Nephron progenitor cell (in vitro differentiated cells): ENCODE results near the gene EPC2.
A peak's percentile ranks its signal among the peaks of the same experiment; 100 is the strongest.

Experiments used
- DNase-seq: peaks from one replicate; pipeline ENCODE4 v3.0.0; 2021
- H3K27ac Mint-ChIP-seq: 2 replicates; pipeline ENCODE4 v1.8.0; 2021; ENCODE audit warnings: mild to moderate bottlenecking, moderate library complexity, mixed read lengths
- H3K27me3 Mint-ChIP-seq: 2 replicates; pipeline ENCODE4 v1.8.0; 2021; ENCODE audit warnings: mild to moderate bottlenecking, low read depth, mixed read lengths; ENCODE audit not compliant: poor library complexity
- H3K36me3 Mint-ChIP-seq: 2 replicates; pipeline ENCODE4 v1.8.0; 2021; ENCODE audit warnings: low read depth, mixed read lengths
- H3K4me1 Mint-ChIP-seq: 2 replicates; pipeline ENCODE4 v1.8.0; 2021; ENCODE audit warnings: mixed read lengths
- H3K4me3 Mint-ChIP-seq: 2 replicates; pipeline ENCODE4 v1.8.0; 2021; ENCODE audit warnings: mild to moderate bottlenecking, moderate library complexity, mixed read lengths
- H3K9me3 Mint-ChIP-seq: 2 replicates; pipeline ENCODE4 v1.8.0; 2021; ENCODE audit warnings: mild to moderate bottlenecking, moderate library complexity, mixed read lengths
- TF ChIP-seq, protein P1 (sequence below): fragments of 200-600 bp; sonication (generic); IDR thresholded peaks from 2 replicates; pipeline ENCODE4 v1.5.0; 2021; ENCODE audit warnings: antibody characterized with exemption

Gene EPC2

GRCh38 chr2:148725564-148725963, 81.0 kb downstream of the EPC2 start:
- TF ChIP-seq, protein P1, sequence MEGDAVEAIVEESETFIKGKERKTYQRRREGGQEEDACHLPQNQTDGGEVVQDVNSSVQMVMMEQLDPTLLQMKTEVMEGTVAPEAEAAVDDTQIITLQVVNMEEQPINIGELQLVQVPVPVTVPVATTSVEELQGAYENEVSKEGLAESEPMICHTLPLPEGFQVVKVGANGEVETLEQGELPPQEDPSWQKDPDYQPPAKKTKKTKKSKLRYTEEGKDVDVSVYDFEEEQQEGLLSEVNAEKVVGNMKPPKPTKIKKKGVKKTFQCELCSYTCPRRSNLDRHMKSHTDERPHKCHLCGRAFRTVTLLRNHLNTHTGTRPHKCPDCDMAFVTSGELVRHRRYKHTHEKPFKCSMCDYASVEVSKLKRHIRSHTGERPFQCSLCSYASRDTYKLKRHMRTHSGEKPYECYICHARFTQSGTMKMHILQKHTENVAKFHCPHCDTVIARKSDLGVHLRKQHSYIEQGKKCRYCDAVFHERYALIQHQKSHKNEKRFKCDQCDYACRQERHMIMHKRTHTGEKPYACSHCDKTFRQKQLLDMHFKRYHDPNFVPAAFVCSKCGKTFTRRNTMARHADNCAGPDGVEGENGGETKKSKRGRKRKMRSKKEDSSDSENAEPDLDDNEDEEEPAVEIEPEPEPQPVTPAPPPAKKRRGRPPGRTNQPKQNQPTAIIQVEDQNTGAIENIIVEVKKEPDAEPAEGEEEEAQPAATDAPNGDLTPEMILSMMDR: no peak
- H3K4me1 Mint-ChIP-seq: peaks cover 17% of the 10 kb centered on the region
- peaks cover 59% of the 10 kb centered on the region for H3K36me3 Mint-ChIP-seq
- no peak overlapping the region for H3K4me3 Mint-ChIP-seq
- peaks cover 27% of the 10 kb centered on the region for H3K9me3 Mint-ChIP-seq
- H3K27me3 Mint-ChIP-seq: no peaks in the 10 kb centered on the region
- DNase-seq: no peak
- no peak overlapping the region for H3K27ac Mint-ChIP-seq

DNA sequence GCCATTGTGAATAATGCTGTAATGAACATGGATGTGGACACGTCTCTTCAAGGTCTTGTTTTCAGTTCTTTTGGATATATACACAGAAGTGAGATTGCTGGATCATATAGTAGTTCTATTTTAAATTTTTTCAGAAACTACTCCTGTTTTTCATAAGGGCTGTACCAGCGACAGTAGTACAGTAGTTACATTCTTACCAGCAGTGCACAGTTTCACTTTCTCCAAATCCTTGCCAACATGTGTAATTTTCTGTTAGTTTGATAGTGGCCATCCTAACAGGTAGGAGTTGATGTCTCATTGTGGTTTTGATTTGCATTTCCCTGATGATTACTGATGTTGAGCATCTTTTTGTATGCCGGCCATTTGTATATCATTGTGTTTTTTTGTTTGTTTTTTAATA, 81.7 kb downstream of the EPC2 start:
- DNase-seq: no peak
- TF ChIP-seq, protein P1: no peak
- Mint-ChIP-seq H3K9me3 (peaks cover 27% of the 10 kb centered on the region), H3K4me3 (no peak overlapping the region), H3K27ac (no peak overlapping the region), H3K4me1 (peaks cover 15% of the 10 kb centered on the region), H3K36me3 (peaks cover 53% of the 10 kb centered on the region), H3K27me3 (no peaks in the 10 kb centered on the region)

DNA sequence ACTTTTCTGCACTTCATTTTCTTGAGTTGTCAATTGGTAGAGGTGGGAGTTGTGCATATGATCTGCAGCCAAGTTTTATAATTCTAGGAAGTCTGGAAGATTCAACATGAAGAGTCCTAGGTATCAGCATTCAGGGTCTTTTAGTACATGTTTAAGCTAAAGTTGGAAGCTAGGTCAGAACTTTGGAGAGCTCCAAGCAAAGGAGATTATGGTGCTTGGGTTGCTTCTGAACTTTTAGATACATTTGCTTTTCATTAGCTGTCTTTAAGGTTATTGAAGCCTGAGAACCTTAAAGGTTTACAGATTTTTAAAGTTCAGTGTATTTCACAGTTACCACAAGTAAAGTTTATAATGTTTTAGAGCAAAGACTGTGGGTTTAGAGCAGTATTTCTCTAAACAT, 85.5 kb downstream of the EPC2 start:
- H3K4me3 Mint-ChIP-seq: no peak overlapping the region
- no peaks in the 10 kb centered on the region for H3K27me3 Mint-ChIP-seq
- no peak for DNase-seq
- no peaks in the 10 kb centered on the region for H3K4me1 Mint-ChIP-seq
- TF ChIP-seq, protein P1: no peak
- H3K36me3 Mint-ChIP-seq: peaks cover 34% of the 10 kb centered on the region
- H3K27ac Mint-ChIP-seq: no peak overlapping the region
- H3K9me3 Mint-ChIP-seq: peaks cover 27% of the 10 kb centered on the region

GRCh38 chr2:148737742-148738141, 93.2 kb downstream of the EPC2 start:
- no peaks in the 10 kb centered on the region for H3K9me3 Mint-ChIP-seq
- no peaks in the 10 kb centered on the region for H3K27me3 Mint-ChIP-seq
- H3K36me3 Mint-ChIP-seq: no peaks in the 10 kb centered on the region
- H3K4me3 Mint-ChIP-seq: no peak overlapping the region
- DNase-seq: no peak
- TF ChIP-seq, protein P1: no peak
- no peaks in the 10 kb centered on the region for H3K4me1 Mint-ChIP-seq
- no peak overlapping the region for H3K27ac Mint-ChIP-seq

DNA sequence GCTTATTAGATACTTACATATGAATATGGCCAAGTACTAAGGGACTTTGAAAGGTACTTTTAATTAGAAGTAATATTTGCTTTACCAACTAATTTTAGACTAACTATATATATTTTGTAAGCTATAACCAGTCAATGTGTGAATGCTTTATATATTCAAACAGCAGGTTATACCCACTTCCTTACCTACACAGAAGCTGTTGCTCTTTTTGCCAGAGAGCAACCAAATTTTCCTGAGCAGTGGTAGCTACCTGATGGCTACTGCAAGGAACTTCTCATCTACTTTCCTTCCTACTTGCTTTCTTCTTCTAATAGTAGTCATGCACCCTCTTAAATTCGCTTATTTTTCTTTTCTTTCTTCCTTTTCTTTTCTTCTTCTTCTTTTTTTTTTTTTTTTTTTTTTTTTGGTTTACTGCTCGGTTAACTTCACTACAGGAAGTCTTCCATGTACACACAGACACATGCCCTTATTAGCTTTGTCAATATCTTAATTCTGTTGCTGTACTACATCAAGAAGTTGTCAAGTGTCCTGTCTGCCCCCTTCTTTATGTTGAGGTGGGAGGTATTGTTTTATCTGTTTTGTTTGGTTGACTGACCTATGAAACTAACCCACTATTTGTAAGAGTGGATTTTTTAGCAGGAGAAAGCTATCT, 95.0 kb downstream of the EPC2 start:
- Mint-ChIP-seq H3K9me3 (no peaks in the 10 kb centered on the region), H3K4me1 (no peaks in the 10 kb centered on the region), H3K27me3 (no peaks in the 10 kb centered on the region), H3K4me3 (no peak overlapping the region), H3K36me3 (no peaks in the 10 kb centered on the region), H3K27ac (peak overlapping the region; percentile 50)
- TF ChIP-seq, protein P1: no peak
- DNase-seq: no peak

GRCh38 chr2:148742373-148742772, 97.8 kb downstream of the EPC2 start:
- Mint-ChIP-seq H3K27me3 (no peaks in the 10 kb centered on the region), H3K27ac (no peak overlapping the region), H3K4me1 (peaks cover 5% of the 10 kb centered on the region), H3K4me3 (no peak overlapping the region), H3K36me3 (peaks cover 15% of the 10 kb centered on the region), H3K9me3 (no peaks in the 10 kb centered on the region)
- no peak for DNase-seq
- TF ChIP-seq, protein P1: no peak
